NT2/D1 (cell line): ENCODE results near the gene CACNA2D4.

Experiments
- SUZ12 ChIP-seq: IDR thresholded peaks from 2 replicates; pipeline ENCODE4 v1.6.1; 2011; ENCODE audit not compliant: insufficient read length, insufficient read depth; ENCODE audit errors: extremely low read depth
- YY1 ChIP-seq: IDR thresholded peaks from 2 replicates; pipeline ENCODE4 v1.6.1; 2011; ENCODE audit not compliant: insufficient read length, insufficient read depth
- ZNF274 ChIP-seq: IDR thresholded peaks from 2 replicates; pipeline ENCODE4 v1.6.1; 2011; ENCODE audit warnings: mild to moderate bottlenecking, low read depth, low read length

GRCh38 chr12:1916371-1917171 lies 1.9 kb downstream of the CACNA2D4 start:
- TF ChIP-seq ZNF274 (no peak), YY1 (no peak), SUZ12 (no peak)
